GM23338 (cell line): ENCODE measurements around the gene DMRTC1.
"Not testable (repeated sequence)": the region's sequence is repeated elsewhere in the genome, so short reads cannot be mapped to it uniquely, and the experiment has no call there.

ENCODE experiments used
- NANOG ChIP-seq: IDR thresholded peaks from 2 replicates; pipeline ENCODE4 v1.6.1; 2016; ENCODE audit warnings: antibody characterized with exemption, borderline replicate concordance
- POLR2AphosphoS5 ChIP-seq: IDR thresholded peaks from 2 replicates; pipeline ENCODE4 v1.6.1; 2016; ENCODE audit warnings: antibody characterized with exemption, low read depth
- TF ChIP-seq, protein P1 (sequence below), 2 experiments: fragments of 200-600 bp in 1 of 2; sonication (generic) in 1 of 2; conservative IDR thresholded peaks; 2 replicates each; pipeline versions ENCODE4 v1.5.1 to v1.6.1; 2016 to 2017; ENCODE audit warnings: antibody characterized with exemption in 2 of 2, low read depth in 2 of 2, mild to moderate bottlenecking in 2 of 2, moderate library complexity in 1 of 2

DNA sequence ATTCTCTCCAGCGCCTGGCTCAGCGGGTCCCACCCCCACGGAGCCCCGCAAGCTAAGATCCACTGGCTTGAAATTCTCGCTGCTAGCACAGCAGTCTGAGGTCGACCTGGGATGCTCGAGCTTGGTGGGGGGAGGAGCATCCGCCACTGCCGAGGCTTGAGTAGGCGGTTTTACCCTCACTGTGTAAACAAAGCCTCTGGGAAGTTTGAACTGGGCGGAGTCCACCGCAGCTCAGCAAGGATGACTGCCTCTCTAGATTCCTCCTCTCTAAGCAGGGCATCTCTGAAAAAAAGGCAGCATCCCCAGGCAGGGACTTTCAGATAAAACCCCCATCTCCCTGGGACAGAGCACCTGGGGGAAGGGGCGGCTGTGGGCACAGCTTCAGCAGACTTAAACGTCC is 53.9 kb downstream of the DMRTC1 start:
- not testable (repeated sequence) for TF ChIP-seq POLR2AphosphoS5, NANOG
- TF ChIP-seq, protein P1, sequence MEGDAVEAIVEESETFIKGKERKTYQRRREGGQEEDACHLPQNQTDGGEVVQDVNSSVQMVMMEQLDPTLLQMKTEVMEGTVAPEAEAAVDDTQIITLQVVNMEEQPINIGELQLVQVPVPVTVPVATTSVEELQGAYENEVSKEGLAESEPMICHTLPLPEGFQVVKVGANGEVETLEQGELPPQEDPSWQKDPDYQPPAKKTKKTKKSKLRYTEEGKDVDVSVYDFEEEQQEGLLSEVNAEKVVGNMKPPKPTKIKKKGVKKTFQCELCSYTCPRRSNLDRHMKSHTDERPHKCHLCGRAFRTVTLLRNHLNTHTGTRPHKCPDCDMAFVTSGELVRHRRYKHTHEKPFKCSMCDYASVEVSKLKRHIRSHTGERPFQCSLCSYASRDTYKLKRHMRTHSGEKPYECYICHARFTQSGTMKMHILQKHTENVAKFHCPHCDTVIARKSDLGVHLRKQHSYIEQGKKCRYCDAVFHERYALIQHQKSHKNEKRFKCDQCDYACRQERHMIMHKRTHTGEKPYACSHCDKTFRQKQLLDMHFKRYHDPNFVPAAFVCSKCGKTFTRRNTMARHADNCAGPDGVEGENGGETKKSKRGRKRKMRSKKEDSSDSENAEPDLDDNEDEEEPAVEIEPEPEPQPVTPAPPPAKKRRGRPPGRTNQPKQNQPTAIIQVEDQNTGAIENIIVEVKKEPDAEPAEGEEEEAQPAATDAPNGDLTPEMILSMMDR (conservative IDR thresholded peaks at IDR 0.05; ENCODE audit: low read depth in 2 of 2) = not testable (repeated sequence)
